Keratinocyte (primary cell): ENCODE data around the gene HOXD4. TPM values are rescaled to one million over a fixed set of nuclear protein-coding genes. Genes with fewer than 3 reads are reported as not detected.

Source experiments
- DNase-seq: peaks from one replicate; pipeline ENCODE4 v3.0.0-alpha.2; 2011; ENCODE audit warnings: low read depth, missing footprints, low spot score
- FAIRE-seq: peaks from 2 replicates; lab custom pipeline; 2011; peaks lifted over from hg19 to GRCh38; lab: Jason Lieb, UNC
- H2AFZ ChIP-seq: 2 replicates; pipeline ENCODE4 v1.6.0; 2012; ENCODE audit warnings: low read length, control low read depth, inconsistent platforms; ENCODE audit not compliant: control insufficient read depth
- H3K27ac ChIP-seq: 2 replicates; pipeline ENCODE4 v1.5.1; 2011; ENCODE audit warnings: low read length; ENCODE audit not compliant: control insufficient read depth, insufficient read depth
- H3K27me3 ChIP-seq: 3 replicates; pipeline ENCODE4 v1.6.0; 2011; ENCODE audit warnings: low read length; ENCODE audit not compliant: control insufficient read depth, insufficient read depth; ENCODE audit errors: extremely low read depth
- H3K36me3 ChIP-seq, 2 experiments: 2 replicates in 1 of 2; 3 replicates in 1 of 2; pipeline ENCODE4 v1.5.1; 2011; ENCODE audit warnings: low read length in 2 of 2, mild to moderate bottlenecking in 1 of 2; ENCODE audit not compliant: control insufficient read depth in 2 of 2, insufficient read depth in 2 of 2; ENCODE audit errors: extremely low read depth in 1 of 2
- H3K4me1 ChIP-seq: 3 replicates; pipeline ENCODE4 v1.5.1; 2011; ENCODE audit warnings: low read length; ENCODE audit not compliant: control insufficient read depth, insufficient read depth; ENCODE audit errors: extremely low read depth
- H3K4me2 ChIP-seq: 3 replicates; pipeline ENCODE4 v1.6.0; 2011; ENCODE audit warnings: low read depth, low read length; ENCODE audit not compliant: control insufficient read depth, insufficient read depth; ENCODE audit errors: extremely low read depth
- H3K4me3 ChIP-seq, 3 experiments: fragments of 200-600 bp in 1 of 3; sonication (generic) in 1 of 3; 2 replicates in 2 of 3; 3 replicates in 1 of 3; pipeline ENCODE4 v1.5.1; 2011 to 2016; ENCODE audit warnings: low read length in 3 of 3, mild to moderate bottlenecking in 3 of 3, control low read depth in 2 of 3, inconsistent platforms in 1 of 3, low read depth in 1 of 3, mixed read lengths in 1 of 3, mixed run types in 1 of 3, moderate library complexity in 1 of 3; ENCODE audit not compliant: control insufficient read depth in 2 of 3, insufficient read depth in 2 of 3; ENCODE audit errors: extremely low read depth in 1 of 3
- H3K79me2 ChIP-seq: 2 replicates; pipeline ENCODE4 v1.6.0; 2012; ENCODE audit warnings: low read length; ENCODE audit not compliant: control insufficient read depth, insufficient read depth
- H3K9ac ChIP-seq: 3 replicates; pipeline ENCODE4 v1.6.0; 2011; ENCODE audit warnings: low read length; ENCODE audit not compliant: control insufficient read depth, insufficient read depth; ENCODE audit errors: extremely low read depth
- H3K9me1 ChIP-seq: 3 replicates; pipeline ENCODE4 v1.6.0; 2011; ENCODE audit warnings: low read length; ENCODE audit not compliant: control insufficient read depth, insufficient read depth; ENCODE audit errors: extremely low read depth
- H3K9me3 ChIP-seq: 2 replicates; pipeline ENCODE4 v1.5.1; 2012; ENCODE audit warnings: low read depth, low read length; ENCODE audit not compliant: control insufficient read depth
- H4K20me1 ChIP-seq: 3 replicates; pipeline ENCODE4 v1.6.0; 2011; ENCODE audit warnings: low read length; ENCODE audit not compliant: control insufficient read depth, insufficient read depth; ENCODE audit errors: extremely low read depth
- CTCF ChIP-seq, 3 experiments: IDR thresholded peaks in 1 of 3; conservative IDR thresholded peaks in 1 of 3; optimal IDR thresholded peaks in 1 of 3; 2 replicates in 2 of 3; 3 replicates in 1 of 3; pipeline versions ENCODE3 to v1.5.1; 2011; ENCODE audit warnings: low read length in 3 of 3, mild to moderate bottlenecking in 3 of 3, moderate library complexity in 2 of 3, control low read depth in 1 of 3, inconsistent platforms in 1 of 3; ENCODE audit not compliant: insufficient read depth in 2 of 3; ENCODE audit errors: extremely low read depth in 1 of 3
- EZH2 ChIP-seq: IDR thresholded peaks from one replicate; pipeline ENCODE4 v1.6.1; 2012; ENCODE audit warnings: inconsistent platforms, mild to moderate bottlenecking, low read length, moderate library complexity
- dilution Hi-C: fragments of 300-500 bp; cut with MboI; formaldehyde crosslinking; loops from one replicate; pipeline ENCODE4 v1.7.0; 2020; ENCODE audit warnings: low sequenced_read_pairs; ENCODE audit not compliant: extremely low pct_ligation_motif_present
- polyA plus RNA-seq, 5 experiments: library from polyadenylated mRNA; depleted of rRNA in 3 of 5; stranded (reverse) in 3 of 5; stranded (forward) in 1 of 5; unstranded in 1 of 5; fragments of >200 nt; gene quantifications; 1 replicate in 1 of 5; 2 replicates in 3 of 5; 3 replicates in 1 of 5; pipeline versions ENCODE4 v1.2.1 to v1.2.3, GENCODE V29; 2011 to 2012; ENCODE audit warnings: missing spikeins in 2 of 5, low read depth in 1 of 5, low replicate concordance in 1 of 5
- small RNA-seq, 3 experiments: library from RNA; depleted of rRNA; stranded (forward); fragments of <200 nt; gene quantifications; one replicate each; pipeline ENCODE3, GENCODE V24; 2012; ENCODE audit warnings: low read depth in 3 of 3, low replicate concordance in 1 of 3; ENCODE audit not compliant: insufficient read length in 3 of 3

HOXD4 gene
- polyA plus RNA-seq, 1 donor (not counting 4 experiments of a cell fraction or from before 2014, with no cell fraction given), result not detected

DNA sequence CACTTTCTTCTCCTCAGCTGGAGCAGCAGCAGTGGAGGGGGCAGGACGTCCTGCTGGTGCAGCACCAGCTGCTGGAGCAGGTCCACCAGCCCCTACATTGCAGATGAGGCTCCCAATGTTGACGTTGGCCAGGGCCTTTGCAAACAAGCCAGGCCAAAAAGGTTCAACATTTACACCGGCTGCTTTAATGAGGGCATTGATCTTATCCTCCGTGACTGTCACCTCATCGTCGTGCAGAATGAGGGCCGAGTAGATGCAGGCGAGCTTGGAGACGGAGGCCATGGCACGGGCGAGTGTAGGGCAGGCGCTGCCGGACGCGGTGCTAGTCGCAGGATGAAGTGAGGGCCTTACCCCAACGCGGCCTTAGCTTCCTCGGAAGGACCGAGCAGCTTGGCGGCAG is 49.6 kb downstream of the HOXD4 start:
- no peak overlapping the region for H3K9ac ChIP-seq

DNA sequence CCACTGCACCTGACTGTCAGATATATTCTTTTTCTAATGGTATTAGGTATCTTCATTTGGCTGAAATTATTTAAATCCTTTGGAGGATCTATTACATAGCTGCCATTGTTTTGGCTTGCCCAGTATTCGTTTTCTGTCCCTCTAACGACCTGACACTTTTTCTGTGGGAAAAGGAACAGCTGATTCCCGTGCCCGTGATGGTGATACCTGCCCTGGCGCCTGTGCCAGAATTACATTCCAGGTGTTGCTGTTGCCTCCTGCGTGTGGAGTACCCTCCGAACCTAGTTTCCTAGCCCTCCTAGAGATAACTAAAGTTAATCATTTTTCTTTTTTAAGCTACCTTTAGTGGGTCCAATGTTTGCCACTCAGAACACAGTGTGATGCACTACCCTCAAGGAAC is 51.1 kb downstream of the HOXD4 start:
- H3K27ac ChIP-seq, result no peak overlapping the region
- dilution Hi-C loops, result no loop called here

More for the DNA sequence above, 49.6 kb downstream of the HOXD4 start:
- Histone ChIP-seq H3K79me2 (no peaks in the 10 kb centered on the region), H3K9me3 (no peaks in the 10 kb centered on the region), H3K27me3 (peaks cover 6% of the 10 kb centered on the region), H3K4me1 (no peaks in the 10 kb centered on the region), H3K4me3 (no peak overlapping the region), H4K20me1 (no peaks in the 10 kb centered on the region), H3K9me1 (no peaks in the 10 kb centered on the region), H3K4me2 (no peak overlapping the region), H2AFZ (no peak overlapping the region), H3K27ac (no peak overlapping the region), H3K36me3 (no peaks in the 10 kb centered on the region)
- no peak for FAIRE-seq
- TF ChIP-seq EZH2 (no peak), CTCF (optimal IDR thresholded peaks at IDR 0.05 in 1 of 3, IDR thresholded peaks at IDR 0.05 in 1 of 3, conservative IDR thresholded peaks at IDR 0.05 in 1 of 3; ENCODE audit: extremely low read depth in 1 of 3, insufficient read depth in 2 of 3, low read length in 3 of 3) (no peak)
- dilution Hi-C loops, result no loop called here
- DNase-seq, result no peak

More for the DNA sequence above, 51.1 kb downstream of the HOXD4 start:
- FAIRE-seq (no peak), DNase-seq (no peak)
- no peak overlapping the region for H3K4me3 ChIP-seq
- no peaks in the 10 kb centered on the region for H3K36me3 ChIP-seq
- H3K9me1 ChIP-seq, result no peaks in the 10 kb centered on the region
- H2AFZ ChIP-seq, result no peak overlapping the region
- H3K4me2 ChIP-seq, result no peak overlapping the region
- H3K9me3 ChIP-seq, result no peaks in the 10 kb centered on the region
- H3K79me2 ChIP-seq, result no peaks in the 10 kb centered on the region
- no peak overlapping the region for H3K9ac ChIP-seq
- no peak for TF ChIP-seq CTCF (optimal IDR thresholded peaks at IDR 0.05 in 1 of 3, IDR thresholded peaks at IDR 0.05 in 1 of 3, conservative IDR thresholded peaks at IDR 0.05 in 1 of 3; ENCODE audit: extremely low read depth in 1 of 3, insufficient read depth in 2 of 3, low read length in 3 of 3)
- no peak for TF ChIP-seq EZH2
- no peaks in the 10 kb centered on the region for H3K4me1 ChIP-seq
- H3K27me3 ChIP-seq, result peaks cover 6% of the 10 kb centered on the region
- H4K20me1 ChIP-seq, result no peaks in the 10 kb centered on the region

Small RNAs within 50 kb of the gene (small RNA-seq; reads per million reads assigned to genes)
- 0 to 0.33 (median 0.25) reads per million in 3 experiments for gene MIR10B

Other genes starting within 250 kb of the HOXD4 start
- gene LNPK, start 149.3 kb upstream of the HOXD4 start, polyA plus RNA-seq, result 15.8 to 32.1 TPM (median 24.3 TPM) in 3 replicates
- gene EVX2, start 67.6 kb upstream of the HOXD4 start, polyA plus RNA-seq, result not detected in 3 replicates
- gene HOXD13, start 58.8 kb upstream of the HOXD4 start, polyA plus RNA-seq, result not detected in 3 replicates
- gene HOXD12, start 51.8 kb upstream of the HOXD4 start, polyA plus RNA-seq, result not detected in 3 replicates
- gene HOXD11, start 44.3 kb upstream of the HOXD4 start, polyA plus RNA-seq, result 0.08 TPM in 1 of 3 replicates, not detected in the others
- not detected in 3 replicates for gene HOXD10, start 34.8 kb upstream of the HOXD4 start, polyA plus RNA-seq
- gene HOXD9, start 28.8 kb upstream of the HOXD4 start, polyA plus RNA-seq, result not detected in 3 replicates
- 0.05 TPM in 1 of 3 replicates, not detected in the others for gene HOXD8, start 21.8 kb upstream of the HOXD4 start, polyA plus RNA-seq
- not detected in 3 replicates for gene HOXD3, start 5.8 kb downstream of the HOXD4 start, polyA plus RNA-seq
- not detected in 3 replicates for gene HOXD1, start 37.1 kb downstream of the HOXD4 start, polyA plus RNA-seq
- gene MTX2, start 117.9 kb downstream of the HOXD4 start, polyA plus RNA-seq, result 36.8 to 60.3 TPM (median 41.3 TPM) in 3 replicates